GM21390 (cell line): ENCODE results near the gene SORBS2.

Experiments
- ATAC-seq: cut with Tn5 transposase; IDR thresholded peaks from one replicate; pipeline ENCODE4 v1.9.1; 2021; ENCODE audit not compliant: unreplicated experiment

The SORBS2 gene

GRCh38 chr4:185648631-185649030 is 163.4 kb downstream of the SORBS2 start:
- no peak for ATAC-seq

GRCh38 chr4:185645403-185645802 is 166.6 kb downstream of the SORBS2 start:
- ATAC-seq, result no peak

GRCh38 chr4:185644408-185644807 is 167.6 kb downstream of the SORBS2 start:
- ATAC-seq, result no peak

- no peak for ATAC-seq
Measured at GRCh38 chr4:185642907-185643306, 169.1 kb downstream of the SORBS2 start.

- no peak for ATAC-seq
Measured at GRCh38 chr4:185640811-185641675, 171.0 kb downstream of the SORBS2 start.

- ATAC-seq, result no peak
Measured at GRCh38 chr4:185638548-185639301, 173.3 kb downstream of the SORBS2 start.

- ATAC-seq, result no peak
Measured at GRCh38 chr4:185638093-185638492, 173.9 kb downstream of the SORBS2 start.

- no peak for ATAC-seq
Measured at GRCh38 chr4:185637163-185637875, 174.7 kb downstream of the SORBS2 start.

- no peak for ATAC-seq
Measured at GRCh38 chr4:185634066-185634652, 177.8 kb downstream of the SORBS2 start.

- no peak for ATAC-seq
Measured at GRCh38 chr4:185626798-185627197, 185.2 kb downstream of the SORBS2 start.

GRCh38 chr4:185625503-185625902 is 186.5 kb downstream of the SORBS2 start:
- no peak for ATAC-seq

- ATAC-seq, result no peak
Measured at GRCh38 chr4:185624259-185624589, 187.8 kb downstream of the SORBS2 start.

GRCh38 chr4:185623444-185624258 is 188.3 kb downstream of the SORBS2 start:
- no peak for ATAC-seq

GRCh38 chr4:185608185-185608584 is 203.8 kb downstream of the SORBS2 start:
- ATAC-seq, result no peak

- no peak for ATAC-seq
Measured at GRCh38 chr4:185602397-185602796, 209.6 kb downstream of the SORBS2 start.

GRCh38 chr4:185600801-185601434 is 211.1 kb downstream of the SORBS2 start:
- no peak for ATAC-seq

- ATAC-seq, result no peak
Measured at GRCh38 chr4:185599553-185600243, 212.3 kb downstream of the SORBS2 start.

GRCh38 chr4:185598846-185599552 is 213.0 kb downstream of the SORBS2 start:
- no peak for ATAC-seq
